HS-27A (cell line): ENCODE data around the gene ZIC4.

ENCODE experiments used
- DNase-seq: peaks from one replicate; pipeline ENCODE4 v3.0.0-alpha.2; 2012; ENCODE audit warnings: low read depth, missing footprints

The ZIC4 gene

DNA sequence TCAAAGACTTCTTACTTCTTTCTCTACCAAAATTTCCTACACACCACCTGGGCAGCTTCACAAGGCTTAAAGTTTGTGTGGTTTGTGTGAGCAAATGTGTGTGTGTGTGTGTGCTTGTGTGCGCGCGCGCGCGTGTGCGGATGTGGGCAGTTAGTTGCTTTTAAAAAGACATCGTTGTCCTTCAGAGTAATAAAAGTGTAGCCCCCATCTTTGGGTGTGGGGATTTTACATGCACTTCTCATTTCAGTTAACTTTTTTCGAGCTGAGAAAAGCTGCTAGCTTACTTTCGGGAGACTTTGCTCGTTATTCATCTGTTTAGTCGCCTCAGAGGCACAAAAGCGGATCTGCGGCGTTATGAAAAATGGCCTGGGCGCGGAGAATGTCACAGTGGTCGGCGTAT, 36.0 kb downstream of the ZIC4 start:
- DNase-seq, result no peak

DNA sequence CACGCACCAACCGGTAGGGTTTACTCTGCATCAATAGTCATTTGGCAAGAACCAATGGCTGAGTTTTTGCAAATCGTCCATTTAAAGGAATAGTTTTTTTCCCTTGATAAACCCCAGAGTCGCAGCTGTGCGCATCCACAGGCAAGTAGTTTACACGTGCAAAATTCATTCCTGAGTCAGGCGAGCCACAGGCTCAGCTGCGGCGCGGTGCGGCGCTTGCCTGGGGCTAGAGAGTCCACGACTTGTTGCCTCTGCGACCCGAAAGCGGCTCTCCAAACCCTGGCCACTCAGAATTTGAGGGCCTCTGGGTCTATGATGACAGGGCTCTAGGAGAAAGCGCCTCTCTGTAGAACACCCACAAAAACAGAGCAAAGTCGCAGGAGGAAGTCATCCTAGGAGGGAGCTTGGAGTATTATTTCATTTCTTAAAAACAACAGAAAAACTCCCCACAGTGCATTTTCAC, 36.7 kb downstream of the ZIC4 start:
- no peak for DNase-seq

DNA sequence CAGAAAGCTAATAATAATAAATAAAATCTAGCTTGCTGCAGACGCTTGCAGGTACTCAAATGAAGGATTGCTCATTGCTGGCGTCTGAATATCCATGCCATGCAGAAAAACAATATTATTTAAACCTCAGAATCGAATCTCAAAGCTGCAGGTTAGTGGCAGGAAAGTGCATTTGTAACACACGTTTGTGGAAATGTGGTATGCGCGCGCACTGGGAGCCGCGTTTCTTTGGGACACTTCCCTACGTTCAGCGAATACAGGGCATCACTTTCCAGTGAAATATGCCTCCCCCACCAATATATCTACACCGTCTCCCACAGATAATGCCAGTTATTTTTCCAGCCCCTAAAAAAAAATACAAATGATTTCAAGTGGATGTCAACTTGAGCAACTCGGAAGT, 37.1 kb downstream of the ZIC4 start:
- DNase-seq, result no peak

DNA sequence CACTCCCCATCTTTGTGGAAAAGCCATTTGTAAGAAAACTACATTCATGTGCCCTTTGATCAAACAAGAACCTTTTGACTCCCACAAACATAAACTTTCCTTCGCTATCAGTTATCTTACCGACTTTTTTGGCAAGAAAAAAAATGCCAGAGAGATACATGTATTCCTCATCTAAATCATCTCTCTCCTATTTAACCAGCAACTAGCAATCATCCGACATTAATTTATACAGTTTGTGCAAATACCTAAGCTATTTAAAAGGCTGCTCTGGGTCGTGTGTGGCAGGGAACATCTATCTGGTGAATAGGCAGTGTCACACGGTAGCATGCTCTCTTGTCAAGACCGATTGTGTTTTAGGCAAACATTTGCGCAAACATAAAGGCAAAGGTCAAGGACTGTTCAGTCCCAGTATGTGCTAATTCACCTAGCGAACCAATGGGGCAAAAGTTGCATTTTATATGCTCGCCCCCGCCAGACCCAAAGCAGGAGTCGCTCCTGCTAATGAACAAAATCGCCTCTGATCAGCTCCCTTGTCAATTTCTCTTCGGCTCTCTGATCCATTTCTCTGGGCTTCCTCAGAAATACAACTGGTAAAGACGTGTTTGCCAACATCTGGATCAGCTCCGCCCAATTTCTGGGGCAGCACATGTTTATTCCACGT, 37.7 kb downstream of the ZIC4 start:
- no peak for DNase-seq

DNA sequence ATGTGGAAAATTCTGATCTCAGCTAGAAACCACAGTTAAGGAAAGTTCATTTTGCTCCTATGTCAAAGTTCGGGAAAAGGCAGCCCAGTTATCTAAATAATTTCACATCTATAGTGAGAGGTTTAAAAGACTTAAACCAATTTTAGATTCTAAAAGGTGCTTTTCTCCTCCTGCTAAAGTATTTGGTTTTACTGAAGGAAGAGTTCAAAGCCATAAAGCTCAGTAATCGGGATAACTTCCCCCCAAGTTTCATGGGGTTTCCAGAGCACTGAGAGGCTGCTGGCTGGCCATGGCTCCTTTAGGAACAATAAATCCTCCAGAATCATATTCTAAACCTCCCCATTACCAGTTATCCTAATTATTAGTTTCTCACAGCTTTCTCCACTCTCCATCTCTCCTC, 38.2 kb downstream of the ZIC4 start:
- no peak for DNase-seq

DNA sequence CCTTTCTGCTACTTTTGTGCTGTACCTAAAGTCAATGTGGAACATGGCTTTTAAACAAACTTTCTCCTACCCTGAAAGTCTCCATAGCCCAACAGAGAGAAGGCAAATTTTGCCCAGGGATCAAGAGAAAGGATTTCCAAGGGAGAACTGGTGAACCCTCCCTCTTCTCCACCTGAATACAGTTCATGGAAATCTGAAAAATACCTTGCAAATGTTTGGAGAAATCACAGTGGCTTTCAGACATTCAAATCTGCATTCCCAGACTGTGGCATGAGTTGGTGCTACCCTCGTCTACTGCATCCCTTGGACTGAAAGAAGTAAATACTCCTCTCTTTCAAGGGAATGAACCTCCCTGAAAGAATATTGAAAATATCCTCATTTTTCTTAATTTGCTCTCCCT, 38.7 kb downstream of the ZIC4 start:
- DNase-seq, result no peak

DNA sequence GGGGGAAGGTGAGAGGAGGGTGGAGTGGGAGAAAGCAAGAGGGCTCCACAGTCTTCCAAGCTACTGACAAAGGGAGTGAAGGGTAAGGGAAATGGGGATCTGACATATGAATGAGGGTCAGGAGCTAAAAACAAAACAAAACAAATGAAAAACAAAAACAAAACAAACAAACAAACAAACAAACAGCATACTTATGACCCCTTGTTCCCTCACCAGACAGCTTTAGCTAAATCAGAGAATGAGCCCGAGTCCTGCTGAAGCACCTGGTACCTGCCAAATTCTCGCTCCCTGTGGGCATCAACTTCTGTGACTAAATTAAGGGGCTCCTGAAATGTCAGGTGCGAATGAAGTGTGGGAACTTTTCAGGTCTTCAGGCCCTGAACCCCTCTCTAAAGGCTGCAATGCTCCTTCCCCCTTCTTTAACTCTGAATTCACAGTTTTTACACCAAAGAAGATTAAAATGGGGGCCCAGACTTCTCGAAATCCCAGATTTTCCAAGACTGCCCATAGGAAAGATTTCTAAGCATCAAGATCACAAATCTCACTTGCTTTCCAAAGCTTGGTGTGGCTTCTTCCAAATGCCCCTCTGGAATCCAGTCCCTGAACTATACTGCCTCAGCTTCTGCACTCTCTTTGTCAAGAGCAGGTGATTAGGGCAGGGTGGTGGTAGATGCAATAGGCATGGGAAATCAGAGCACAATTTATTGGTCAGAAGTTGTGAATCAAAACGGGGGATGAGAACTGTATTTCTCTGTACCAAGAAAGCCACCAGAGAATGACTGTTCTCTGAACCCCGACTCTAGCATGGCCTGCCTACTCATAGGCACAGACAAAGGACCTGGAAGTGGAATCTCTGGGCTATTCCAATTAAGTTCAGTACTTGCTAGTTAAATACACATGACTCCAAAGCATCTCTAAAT, 40.9 kb downstream of the ZIC4 start:
- DNase-seq, result no peak

DNA sequence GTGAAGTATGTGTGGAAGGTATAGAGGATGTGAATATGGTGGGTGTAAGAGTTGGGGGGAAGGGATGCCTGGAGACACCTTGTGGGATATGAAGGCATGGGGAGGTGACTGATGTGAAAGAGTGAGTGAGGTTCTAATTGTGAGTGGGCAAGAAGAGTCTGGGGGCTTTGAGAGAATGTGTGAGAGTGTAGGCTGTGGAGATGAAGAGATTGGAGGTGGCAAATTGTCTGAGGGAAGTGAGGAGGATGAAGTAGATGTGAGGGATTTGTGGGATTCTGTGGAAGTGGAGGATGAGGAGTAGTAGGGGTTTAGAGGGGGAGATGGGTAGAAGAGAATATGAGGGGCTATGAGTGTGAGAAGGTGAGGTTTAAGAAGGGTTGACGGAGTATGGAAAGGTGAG, 41.6 kb downstream of the ZIC4 start:
- no peak for DNase-seq

DNA sequence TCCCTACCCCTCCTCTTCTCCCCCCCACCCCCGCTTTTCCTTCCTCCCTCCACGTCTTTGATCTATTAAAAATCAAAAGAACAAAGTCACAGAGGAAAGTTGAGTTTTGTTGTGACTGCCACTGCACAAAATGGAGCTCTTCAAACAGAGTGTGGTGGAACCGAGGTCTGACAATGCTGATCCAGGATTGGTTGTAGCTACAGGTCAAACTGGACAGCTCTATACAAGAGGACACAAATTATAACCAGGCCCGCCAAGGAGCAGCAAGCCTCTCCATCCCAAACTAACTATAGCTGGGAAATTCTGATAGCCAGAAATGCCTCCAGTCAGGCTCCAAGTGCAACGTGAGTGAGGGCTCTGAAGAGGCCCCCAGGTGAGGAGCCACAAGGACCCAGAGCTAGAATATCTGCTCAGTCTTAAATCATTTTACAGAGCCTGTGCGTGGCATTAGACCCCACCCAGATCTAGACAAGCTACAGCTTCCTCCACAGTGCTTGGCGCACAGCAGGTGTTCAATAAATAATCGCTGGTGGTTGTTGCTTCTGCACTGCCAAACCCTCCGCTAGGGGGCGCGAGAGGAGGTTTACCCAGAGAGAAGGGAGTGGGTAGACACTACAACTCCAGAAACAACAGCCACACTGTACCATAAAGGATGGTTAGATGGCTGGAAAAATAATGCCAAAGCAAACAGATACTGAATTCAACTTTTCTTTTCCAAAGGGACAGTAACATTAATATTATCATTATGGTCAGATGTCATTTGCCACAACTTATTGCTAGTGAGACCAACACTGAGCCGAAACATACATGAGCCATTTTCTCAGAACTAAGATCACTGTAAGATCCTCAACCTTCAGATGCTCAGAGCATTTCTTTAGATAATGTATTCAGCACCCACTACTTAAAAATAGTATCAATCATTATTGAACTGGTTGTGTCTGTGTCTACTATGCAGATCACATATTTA, 44.6 kb downstream of the ZIC4 start:
- no peak for DNase-seq

DNA sequence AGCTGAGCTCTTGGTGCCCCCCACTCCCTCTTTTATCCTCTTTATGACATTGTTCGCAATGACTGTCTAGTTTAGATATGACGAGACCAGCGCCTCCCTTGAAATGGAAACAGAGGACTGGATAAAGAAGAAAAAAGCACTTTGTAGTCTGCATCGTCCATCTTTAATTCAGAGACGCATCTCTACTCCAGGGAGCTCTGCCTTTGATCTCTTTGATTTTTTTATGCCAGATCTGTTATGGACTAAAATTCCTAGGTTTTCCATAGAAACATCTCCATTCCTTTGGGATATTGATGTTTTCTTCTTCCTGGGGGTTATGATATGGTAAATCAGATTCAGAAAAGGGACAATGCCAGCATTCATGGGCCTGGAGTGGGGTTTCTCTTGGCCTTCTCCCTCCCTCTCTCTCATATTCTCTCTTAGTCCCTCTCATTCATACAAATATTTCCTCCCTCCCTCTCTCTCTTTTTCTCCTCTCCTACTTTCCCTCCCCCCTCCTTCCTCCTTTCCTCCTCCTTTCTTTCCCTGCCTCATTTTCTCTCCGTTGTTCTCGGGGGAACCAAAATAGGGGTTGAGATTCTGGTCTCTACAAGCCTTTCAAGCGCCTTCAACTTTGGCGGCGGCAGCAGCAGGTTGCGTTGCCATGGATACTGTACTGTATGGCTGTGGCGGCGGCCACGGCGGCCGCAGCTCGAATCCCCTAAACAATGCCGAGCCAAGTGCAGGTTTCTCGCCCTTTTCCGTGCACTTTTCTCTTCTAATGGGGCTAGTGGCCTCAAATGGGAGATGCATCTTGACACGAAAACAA, 45.5 kb downstream of the ZIC4 start:
- no peak for DNase-seq

DNA sequence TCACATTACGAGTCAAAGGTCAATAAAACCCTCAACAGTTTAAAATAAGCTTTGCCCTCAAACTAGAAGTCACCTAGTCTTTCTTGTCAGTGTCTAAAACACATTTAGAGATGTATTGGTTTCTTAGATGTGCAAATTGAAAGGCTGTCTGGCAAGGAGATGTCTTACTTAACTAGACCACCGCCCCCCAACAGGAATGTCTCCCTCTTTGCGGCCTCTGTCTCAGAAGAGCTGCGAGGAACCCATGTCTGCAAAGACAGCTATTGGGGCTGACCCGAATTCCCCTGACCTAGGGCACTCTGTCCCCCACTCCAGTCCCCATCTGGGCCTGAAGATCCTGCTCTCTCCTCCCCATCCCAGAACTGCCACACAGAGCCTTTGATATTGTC, 46.3 kb downstream of the ZIC4 start:
- DNase-seq, result no peak

DNA sequence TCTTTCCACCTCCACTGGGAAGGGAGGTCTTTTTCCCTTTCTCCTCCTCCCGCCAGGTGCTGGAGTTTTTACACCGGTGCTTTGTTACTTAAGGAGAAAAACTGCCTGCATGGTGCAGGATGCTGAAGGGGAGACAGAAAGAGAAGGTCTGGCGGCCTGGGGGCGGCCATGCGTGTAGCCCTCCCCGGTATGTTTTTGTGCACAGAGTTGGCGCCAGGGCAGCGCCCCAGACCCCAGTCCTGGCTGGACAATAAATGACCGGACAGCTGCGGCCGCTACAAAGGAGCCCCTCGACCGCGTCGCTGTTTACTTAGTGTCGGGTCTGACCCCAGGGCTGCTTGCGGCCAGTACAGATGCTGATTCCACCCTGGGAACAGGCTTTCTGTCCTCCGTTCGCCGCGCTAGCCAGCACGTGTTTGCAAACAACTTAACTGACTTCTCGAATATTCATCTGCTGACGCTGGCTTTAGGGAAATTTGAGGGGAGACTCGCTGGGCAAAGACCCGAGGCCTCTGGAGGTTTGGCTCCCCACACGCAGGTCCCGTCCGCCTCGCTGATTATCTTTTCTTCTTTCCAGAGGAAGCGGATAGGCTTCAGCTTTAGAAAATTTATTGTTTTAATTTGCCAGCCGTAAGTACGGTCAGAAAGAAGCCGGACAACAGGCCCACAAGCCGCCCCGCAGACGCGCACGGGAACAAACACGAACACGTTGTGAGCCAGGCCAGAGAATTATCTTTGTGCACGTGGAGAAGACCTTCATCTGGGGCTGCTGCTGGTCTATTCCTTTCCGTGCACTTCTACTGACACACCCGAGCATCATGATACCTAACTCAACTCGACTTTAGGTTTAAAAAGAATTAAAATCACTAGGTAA, 46.9 kb downstream of the ZIC4 start:
- DNase-seq, result no peak

DNA sequence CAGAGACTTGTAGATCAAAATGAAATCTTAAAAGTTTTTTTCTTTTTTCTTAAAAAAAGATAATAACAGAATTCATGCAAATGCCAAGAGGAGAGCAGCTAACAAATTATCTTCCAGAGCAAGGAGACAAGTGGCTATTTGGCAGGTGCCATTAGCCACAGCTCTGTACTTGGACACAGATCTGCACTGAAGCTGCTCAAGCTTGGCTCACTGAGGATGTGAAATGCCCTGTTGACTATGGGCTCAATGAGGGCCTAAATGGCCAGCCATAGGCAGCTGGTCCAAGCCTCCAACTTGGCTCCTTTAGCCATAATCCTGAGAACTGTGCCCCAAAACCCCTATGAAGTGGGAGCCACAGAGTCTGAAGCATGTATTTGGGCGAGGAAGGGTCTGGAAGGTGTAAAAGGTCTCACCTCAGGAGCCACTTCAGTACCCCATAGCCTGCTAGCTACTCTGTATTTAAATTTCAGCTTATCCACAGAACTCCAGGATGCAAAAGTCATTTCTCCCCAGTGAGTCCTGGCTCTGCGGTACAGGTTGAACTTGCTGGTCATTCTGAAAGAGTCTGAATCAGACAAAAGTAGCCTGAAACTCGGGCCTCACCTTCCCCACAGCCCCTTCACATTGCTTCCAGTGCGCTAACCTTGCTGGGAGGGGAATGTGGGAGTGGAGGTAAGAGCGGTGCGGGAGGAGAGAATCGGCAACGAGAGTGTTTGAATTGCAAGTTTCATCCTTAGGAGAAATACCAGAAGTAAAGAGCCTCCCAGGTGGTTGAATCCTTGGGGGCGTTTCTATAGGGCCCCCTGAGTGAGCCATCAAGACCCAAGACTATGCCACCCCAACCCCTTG, 48.0 kb downstream of the ZIC4 start:
- DNase-seq, result no peak

DNA sequence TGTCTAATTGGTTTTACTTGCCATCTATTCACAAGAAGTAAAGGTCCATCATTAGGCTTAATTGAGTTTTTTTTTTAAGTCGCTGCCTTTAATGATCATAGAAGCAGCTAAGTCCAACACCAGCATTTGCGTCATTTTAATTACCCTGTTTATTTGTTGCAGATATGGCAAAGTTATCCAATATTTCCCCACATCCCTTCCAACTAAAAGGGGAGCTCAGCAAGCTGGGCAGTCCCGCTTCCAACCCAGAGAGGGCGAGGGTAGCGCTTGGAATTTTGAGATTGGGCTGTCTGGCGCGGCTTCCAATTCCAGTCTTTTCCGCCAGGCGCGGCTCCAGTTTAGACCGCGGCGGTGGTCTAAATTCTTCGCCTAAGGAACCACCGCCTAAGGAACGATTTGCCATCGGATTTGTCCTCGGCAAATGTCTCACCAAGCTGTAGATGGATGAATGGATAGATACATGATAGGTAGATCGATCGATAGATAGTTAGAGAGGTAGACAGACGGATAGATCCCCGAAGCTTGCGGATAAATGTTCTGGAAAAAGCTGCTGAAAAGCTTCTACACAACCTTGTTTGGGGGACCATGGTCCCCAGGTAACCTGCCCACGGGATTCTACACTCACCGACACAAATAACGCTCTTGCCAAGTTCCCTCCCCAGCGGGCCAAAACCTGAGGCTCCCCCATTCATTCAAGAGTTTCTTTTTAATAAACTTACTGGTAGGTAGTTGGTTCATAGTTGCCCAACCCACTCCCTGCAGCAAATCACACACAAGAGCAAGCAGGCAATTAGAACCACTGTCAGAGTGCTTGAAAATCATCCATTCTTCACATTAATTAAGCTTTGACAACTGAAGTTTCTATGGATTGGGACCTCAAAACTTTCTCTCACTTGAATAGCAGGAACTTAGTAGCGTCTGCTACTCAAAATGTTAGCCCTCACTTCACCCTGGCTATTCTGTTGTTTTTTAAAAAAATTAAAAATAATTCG, 49.1 kb downstream of the ZIC4 start:
- DNase-seq, result no peak

DNA sequence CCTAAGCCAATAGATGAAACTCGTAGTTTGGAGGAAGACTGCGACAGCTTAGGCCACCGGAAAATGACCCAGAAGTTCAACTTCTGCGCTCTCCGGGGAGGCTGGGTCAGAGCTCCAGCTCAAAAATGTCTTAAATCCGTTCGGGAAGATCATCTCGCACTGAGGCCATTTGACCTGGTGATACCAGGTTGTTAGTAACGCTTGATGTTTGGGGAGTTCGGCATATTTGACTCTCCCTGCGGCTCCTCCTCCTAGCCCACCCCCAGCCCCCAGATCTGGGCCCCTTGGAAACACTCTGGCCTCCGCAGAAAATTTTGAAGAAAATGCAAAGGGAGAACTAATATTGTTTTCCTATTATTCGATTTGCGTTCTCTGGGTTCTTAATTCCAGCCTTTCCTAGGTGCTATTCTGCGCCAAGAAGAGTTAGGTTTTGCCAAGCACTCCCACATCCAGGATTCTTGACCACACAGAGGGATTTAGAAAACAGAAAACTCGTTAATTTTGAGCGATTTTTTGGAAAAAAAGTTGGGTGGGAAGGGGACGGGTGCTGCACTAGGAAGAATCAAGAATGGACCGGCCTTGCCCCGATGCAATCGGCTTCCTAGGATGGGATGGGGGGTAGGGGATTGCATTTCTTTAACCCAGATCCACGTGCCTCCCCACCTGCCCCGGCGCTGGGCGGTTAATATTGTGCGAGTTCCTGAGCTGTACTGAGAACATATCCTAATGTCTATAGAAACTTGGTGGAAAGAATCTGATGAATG, 50.0 kb downstream of the ZIC4 start:
- DNase-seq, result no peak

DNA sequence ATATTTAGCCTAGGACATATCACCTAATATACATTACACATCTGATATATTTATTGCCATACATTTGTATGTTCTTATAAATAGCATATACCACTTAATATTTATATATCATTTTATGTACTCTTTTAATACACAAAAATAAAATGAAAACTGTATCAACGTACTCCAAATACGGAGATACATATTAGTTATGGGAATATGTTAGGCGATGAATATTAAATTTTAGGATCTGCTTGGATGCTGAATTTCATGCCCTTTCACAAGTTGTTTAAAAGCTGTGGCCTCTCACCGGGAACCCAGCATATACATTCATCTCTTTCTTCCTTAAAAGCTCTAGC, 50.6 kb downstream of the ZIC4 start:
- DNase-seq, result no peak

DNA sequence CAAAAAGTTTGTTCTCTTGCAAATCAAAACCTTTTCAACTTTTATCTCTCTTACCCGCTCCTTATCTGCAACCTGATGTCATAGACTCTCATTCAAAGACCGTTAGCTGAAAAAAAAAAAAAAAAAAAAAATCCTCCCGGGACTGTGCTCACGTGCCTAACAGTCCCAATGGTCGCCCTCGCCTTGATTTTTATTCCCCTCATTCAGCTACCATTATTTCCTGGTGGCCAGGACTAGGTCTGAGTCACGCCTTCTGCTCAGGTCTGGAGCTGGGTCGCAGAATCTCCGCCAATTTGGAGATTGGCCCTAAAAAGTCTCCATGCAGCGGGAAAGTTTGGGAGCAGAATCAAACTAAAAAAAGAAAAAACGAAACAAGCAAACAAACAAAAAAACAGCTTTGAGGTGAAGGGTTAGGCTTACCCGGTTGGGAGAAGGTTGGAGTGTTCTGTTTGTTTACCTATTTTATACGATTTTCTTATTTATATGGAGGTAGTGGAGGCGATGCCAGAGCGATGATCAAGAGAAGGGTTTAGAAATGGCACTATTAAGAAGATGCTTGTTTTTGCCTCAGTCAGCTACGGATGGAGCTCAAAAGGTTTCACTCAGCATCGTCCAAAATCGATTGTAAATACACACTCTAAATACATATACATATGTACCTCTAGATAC, 51.1 kb downstream of the ZIC4 start:
- no peak for DNase-seq
